NCI-H510A treated with DMSO at 0.1 percent for 48 hours (cell line): ENCODE measurements around the gene ARF1.

Source experiments
- DNase-seq: peaks from one replicate; lab custom pipeline; 2025; lab: John Stamatoyannopoulos, UW

ARF1 gene

DNA sequence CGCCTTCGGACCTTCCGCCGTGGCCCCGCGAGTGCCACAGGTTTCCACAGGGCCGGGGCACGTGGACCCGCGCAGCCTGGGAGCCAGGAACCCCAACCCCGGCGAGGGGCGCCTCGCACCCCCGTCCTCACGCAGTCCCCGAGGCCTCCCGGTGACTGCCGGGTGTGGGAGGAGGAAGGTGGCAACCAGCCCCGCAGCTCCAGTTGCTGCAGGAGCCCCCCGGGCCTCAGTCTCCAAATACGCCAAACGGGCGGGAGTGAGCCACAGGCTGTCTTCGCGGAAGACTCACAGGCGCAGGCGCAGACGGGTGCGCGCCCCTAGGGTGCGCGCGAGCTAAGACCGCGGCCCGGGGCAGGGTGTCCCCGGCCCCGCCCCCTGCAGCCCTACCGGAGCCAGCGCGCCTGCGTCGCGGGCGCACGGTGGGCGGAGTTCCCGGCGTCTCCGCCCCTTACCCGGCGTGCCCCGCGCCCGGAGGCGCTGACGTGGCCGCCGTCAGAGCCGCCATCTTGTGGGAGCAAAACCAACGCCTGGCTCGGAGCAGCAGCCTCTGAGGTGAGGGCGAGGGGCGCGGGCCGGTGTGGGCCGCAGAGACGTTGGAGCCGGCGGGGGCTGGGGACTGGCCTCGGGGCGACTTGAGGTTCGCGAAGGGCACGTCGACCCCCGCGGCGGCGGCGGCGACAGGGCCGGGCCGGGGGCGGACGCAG, at the start of gene ARF1:
Gene ARF1, plus strand, starts transcription at position 495 of the 704 bp plus-strand sequence. CDS start 14,407 bp downstream, outside the sequence.
- peak; percentile 88 for DNase-seq

DNA sequence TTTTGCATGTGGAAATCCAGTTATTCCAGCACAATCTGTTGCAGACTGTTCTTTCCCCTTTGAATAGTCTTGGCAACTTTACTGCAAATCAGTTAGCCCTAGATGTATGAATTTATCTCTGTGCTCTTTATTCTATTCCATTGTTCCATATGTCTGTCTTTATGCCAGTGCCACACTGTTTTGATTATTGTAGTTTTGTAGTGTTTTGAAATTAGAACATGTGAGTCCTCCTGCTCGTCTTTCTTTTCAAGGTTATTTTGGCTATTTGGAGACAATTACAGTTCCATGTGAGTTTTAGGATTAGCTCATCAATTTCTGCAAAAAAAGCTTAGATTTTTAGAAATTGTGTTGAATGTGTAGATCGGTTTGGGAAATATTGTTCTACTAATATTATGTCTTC, 49.1 kb upstream of the ARF1 start:
- DNase-seq: no peak

DNA sequence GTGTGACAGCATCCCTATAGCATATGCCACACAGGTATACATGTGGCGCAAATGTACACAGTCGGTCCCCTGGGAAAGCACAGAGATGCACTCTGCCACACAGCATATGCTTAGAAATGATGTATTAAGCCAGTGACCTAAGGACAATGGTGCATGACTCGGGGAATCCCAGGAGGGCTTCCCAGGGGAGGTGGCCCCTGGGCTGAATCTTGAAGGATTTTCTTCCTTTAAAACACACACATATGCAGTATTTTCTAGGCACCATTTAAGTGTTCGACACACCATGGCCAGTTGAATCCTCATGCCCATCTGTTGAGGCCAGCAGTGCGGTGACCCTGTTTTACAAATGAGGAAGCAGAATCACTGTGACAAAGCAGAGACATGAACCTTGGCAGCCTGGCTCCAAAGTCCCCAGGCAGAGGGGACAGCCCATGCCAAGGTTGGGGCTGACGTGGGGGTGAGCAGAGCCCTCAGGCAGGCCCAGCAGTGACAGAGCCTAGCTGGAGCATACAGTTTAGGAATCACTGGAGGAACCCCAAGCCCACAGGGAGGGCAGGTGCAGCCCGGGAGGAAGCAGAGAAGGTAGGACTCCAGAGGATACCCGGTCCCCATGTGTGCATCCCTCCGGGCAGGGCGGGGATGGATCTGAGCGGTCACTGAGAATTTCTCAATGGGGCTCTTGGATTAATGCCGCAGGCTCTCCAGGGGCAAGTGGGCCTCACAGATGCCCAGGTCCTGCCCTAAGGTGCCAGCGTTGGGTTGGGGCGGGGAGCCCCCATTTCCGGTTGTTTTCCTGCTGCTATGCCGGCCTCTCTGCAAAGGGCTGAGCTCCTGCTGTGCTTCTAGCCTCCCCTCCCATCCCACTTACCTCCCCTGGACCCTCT, 47.3 kb upstream of the ARF1 start:
- no peak for DNase-seq

DNA sequence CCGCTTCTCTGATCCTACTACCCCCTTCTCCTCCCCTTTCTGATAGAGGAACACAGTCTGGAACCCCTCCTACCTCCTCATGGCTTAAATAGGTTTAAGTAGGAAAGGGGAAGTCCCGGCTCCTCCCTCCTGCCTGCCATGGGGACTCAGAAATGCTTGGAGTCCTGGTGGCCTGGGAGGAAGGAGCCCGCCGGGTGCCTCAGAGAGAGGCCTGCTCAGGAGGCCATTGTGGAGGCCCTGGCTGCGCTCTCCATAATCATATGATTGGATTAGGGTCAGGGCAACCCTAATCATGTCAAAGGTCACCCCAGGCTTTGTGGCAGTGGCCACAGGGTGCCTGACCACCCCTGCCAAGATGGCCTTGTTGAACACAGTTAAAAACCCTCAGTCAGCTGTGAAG, 46.7 kb upstream of the ARF1 start:
- no peak for DNase-seq

DNA sequence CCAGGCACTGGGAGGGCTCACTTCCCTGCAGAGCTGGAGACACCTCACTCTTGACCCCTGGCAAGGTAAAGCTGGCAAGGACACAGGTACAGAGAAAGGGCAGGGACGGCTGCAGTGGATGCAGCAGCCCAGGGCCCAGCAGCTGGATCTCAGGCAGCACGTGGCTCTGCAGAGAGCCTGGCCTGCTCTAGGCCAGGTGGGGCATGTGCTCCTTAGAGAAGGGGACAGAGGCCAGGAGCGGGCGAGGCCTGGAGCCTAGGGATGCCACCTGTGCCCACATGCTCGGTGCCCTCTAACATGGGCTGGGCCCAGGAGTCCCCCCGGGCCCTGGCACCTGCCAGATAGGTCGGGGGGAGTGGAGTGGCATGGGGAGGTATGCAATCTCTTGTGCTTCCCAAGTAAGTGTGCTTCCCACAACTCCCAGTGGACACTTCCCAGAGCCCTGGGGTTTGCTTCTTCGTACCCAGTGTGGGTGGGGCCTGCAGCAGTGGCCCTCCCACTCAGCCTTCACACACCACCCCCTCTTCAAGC, 45.7 kb upstream of the ARF1 start:
- DNase-seq: no peak

DNA sequence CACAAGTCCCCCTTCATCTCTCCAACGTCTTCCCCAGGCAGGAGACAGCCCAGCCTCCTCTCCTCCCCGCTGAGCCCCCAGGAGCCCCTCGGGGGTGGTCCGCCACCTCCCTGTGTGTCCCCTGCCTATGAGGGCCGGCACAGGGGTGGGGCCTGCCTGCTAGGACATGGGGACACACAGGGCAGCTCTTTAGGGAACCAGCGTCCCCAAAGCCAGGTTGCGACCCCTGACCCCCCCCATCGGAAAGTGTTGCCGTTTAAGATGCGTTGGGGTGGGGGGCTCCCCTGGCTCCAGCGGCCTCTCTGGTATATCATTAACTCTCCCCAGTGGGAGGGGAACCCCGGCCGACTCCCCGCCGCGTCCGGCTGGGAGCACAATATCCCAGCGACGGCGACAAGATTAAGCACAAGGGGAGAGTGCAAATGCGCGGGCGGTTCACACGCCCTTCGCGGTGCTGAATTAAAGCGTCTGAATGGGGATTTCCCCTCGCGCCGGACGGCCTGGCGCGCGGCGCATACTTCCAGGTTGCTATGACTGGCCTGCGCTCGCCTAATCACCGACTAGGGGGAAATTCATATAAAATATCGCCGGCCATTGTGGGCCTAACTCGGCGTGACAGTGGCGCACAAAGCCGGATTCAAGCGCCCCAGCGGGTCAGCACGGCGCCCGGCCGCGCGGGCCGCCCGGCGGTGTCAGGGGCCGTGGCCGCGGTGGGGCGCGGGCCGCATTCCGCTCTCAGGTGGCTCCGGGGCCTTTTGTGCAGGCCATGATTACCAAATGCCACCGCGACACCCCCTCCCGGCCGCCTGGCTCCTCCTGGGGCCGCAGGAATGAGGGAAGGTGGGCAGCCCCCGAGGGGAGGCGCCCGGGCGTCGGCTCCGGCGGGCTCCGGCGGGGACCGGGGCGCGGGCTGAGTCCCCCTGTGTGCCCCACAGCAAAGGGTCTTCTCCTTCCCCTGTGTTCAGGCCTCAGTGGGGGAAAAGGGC, 44.8 kb upstream of the ARF1 start:
- DNase-seq: no peak

DNA sequence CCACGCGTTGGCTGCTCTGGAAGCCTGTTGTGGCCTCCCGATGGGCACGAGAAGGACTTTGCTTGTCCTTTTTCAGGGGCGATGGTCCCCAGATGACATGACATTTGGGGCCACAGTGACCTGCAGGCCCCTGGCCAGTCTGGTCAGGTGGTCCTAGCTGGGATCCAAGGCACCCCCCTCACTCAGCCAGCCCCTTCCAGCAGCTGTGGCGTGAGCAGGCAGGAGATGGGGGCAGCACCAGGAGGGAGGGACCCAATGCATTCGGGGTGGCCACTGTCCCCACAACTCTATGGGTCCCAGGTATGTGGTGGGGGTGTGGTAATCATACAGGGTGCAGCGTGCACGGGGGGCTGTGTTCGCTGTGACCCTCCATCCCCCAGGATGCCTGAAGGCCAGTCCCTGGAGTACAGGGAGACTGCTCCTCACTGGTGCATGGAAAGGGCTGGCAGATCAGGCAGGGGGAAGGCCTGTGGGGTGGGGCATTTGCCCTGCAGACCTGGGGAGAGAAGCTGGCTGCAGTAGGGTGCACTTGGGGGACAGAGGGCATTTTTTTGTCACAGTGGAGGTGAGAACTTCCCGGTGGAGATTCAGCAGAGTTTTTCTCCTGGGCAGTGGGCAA, 44.0 kb upstream of the ARF1 start:
- DNase-seq: no peak

DNA sequence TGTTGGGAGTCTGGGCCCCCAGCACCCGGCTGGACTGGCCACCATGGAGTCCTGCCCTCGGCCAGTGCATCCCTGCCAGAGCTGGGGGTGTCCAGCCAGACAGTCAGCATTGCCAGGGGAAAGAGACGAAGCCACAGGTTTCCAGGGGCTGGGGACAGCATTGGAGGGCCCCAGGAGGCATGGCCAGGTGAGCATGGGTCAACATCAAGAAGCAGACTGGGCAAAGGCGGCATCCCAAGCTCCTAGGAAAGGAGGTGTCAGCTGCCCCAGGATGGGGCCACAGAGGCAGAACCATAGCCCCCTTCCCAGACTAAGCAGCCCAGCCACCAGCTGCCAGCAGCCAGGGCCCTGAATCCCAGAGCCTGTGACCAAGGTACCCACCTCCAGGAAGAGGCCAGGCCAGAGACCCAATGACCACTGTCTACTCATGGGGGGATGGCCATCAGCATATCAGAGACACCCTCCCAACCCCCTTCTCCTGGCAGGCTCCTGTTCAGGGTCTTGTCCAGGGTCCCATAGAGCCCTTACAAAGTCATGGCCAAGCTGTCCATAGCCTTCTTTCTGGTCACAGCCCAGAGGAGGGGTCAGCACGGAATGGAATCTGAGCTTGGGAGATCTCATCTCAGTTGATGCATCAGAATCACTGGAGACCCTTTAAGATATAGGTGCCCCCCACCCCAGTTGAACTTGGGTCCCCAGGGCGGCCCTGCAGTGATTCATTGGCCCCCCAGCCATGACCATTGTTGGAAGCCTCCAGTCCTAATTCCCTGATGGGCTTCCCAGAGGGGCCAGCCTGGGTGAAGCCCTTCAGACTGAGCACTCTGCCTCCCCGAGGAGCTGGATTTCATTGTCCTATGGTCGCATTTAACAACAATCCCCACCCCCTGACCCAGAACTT, 43.3 kb upstream of the ARF1 start:
- no peak for DNase-seq

DNA sequence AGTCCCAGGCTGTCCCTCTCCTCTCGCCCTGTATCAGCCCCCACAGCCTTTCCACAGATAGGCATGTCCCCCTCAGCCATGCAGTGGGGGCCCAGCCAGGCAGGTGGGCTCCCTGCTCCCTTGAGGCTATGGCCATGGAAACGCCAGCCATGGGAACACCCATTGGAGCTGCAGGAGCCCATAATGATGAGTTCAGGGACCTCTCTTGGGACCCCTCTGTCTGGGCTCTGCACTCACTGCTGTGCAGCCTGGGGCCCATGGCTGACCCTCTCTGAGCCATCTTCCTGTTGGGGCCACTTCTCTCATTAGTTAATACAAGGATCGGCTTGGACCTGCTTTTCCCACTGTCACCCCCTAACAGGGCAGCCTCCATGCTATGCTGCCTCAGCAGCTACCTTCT, 42.5 kb upstream of the ARF1 start:
- DNase-seq: no peak

DNA sequence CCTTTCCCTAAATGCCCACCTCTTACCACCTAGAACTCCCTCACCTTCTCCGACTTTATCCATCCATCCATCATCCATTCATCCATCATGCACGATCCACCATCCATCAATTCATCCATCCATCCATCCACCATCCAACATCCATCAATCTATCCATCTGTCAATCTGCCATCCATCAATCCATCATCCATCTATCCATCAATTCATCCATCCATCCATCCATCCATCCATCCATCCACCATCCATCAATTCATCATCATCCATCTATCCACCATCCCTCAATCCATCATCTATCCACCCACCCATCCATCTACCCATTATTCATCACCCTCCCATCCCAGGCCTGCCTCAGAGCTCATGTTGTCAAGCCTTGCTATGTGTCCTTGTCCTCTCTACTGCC, 41.2 kb upstream of the ARF1 start:
- no peak for DNase-seq

DNA sequence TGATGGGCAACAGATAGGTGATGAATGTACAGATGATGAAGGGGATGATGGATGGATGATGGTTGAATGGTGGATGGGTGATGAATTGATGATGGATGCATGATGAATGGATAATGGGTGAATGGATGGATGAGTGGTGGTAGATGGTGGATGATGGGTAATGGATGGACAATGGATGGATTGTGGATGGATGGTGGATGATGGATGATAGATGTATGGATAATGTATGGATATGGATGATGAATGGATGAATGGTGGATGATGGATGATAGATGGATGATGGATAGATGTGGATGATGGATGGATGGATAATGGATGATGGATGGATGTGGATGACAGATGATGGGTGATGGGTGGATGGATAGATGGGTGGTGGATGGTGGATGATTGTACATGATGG, 40.0 kb upstream of the ARF1 start:
- no peak for DNase-seq

DNA sequence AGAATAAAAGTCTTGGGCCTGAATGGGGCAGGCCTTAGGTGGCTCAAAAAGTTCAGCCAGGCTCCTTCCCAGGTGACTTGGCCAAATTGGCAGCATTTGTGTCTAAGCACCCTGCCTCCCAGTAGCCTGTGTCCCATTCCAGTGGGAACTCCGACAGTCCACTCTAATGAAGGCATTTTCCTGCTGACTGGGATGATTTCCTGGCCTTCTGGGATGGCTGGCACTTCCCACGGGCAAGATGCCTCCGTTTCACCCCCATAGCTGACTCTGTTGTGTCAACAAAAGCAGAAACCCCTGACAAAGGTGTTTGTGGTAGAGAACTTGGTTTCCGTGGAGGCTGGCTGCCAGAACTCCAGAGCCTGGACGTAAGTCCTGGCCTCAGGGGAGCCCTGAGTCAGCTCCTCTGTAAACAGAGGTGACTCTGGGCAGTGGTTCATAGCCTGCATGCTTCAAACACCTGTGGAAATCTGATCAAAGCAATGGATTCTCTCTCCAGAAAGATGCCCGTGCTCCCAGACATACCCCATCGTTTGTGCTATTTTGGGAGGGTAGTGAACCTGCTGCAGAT, 39.1 kb upstream of the ARF1 start:
- DNase-seq: no peak

DNA sequence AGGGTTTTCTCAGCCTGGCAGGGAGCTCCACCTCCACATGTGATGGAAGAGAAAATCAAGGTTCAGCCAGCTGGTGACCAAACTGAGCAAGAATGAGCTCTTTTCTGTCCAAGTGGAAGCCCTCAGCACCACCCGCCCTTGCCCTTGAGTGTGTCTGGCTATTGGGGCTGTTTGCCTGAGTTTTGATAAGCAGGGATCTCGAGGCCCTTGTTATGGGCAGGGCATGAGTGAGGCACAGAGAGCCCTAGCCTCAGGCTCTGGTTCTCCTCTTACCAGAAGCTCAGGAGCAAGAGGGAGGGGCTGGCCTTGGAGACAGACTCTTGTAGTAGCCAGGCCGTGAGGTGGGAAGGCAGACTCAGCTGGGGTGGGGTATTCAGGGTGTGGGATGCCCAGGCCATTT, 37.5 kb upstream of the ARF1 start:
- DNase-seq: no peak

DNA sequence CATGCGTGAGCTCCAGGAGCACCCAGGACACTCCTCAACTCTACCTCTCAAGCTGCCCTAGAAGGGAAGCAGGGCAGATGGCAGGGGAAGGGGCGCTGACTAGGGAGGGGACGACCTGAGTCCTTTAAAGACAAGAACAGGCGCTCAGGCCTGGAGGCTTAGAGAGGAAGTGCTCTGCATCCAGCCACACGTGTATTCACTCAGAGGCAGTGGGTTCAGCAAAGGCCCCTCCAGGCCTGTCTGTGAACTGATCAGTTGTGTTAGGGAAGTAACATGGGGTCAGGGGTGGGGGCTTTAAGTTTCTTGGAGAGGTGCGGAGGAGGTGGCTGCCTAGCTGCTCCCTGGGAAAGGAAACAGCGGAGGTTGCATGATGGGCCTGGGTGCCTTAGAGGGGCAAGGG, 37.1 kb upstream of the ARF1 start:
- no peak for DNase-seq

DNA sequence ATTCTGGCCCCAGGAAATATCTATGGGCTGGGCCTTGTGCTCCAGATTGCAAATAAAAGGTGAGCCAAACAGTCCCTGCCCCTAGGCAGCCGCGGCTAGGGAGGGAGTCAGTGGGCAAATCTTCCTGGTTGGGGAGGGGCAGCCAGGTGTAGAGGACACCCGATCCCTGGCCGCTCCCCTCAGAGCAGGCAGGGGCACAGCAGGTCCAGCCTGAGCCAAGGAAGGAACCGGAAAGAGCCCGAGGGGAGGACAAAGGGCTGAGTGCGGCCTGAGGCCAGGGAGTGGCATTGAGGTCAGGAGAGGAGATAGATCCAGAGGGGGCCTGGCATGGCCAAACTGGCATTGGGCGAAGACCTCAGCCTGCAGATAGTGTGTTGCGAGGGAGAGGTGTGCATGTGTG, 36.6 kb upstream of the ARF1 start:
- no peak for DNase-seq

DNA sequence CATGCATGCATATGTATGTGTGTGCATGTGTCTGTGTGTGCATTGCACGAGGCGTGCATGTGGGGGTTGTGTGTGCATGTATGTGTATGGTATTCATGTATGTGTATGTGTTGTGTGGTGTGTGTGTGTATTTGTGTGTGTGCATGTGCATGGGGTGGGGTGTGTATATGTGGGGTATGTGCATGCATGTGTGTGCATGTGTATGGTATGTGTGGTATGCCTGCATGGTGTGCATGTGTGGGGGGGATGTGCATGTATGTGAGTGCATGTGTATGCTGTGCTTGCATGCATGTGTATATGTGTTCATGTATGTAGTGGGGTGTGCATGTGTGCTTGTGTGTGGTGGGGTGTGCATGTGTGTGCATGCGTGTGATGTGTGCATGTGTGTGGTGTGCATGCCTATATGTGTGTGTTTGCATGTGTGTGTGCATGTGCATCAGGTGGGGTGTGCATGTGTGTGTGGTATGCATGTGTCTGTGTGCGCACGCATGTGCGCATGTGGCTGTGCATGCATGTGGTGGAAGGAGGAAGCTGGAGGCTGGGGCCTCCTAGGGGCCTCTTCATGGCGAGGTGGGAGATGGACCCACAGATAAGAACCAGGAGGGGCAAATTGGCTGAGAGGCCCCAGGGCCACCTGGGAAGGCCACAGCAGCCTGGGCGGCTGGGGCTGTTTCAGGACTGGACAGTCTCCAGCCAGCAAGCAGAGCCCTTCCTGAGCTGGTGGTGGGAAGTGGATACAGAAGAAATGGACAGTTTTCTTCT, 35.9 kb upstream of the ARF1 start:
- no peak for DNase-seq

DNA sequence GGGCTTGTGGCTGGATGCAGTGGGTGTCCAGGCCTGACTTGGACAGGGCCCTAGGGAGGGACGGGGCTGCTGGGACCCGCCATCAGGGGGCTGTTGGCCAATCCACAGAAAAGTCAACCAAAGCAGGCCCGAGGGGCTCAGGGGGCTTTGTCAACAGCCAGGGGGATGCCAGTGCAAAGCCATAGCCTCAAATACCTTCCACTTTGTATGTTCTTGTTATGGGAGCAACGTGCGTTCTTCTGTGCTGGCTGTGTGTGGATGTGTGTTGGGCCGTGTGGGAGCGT, 35.4 kb upstream of the ARF1 start:
- DNase-seq: no peak

DNA sequence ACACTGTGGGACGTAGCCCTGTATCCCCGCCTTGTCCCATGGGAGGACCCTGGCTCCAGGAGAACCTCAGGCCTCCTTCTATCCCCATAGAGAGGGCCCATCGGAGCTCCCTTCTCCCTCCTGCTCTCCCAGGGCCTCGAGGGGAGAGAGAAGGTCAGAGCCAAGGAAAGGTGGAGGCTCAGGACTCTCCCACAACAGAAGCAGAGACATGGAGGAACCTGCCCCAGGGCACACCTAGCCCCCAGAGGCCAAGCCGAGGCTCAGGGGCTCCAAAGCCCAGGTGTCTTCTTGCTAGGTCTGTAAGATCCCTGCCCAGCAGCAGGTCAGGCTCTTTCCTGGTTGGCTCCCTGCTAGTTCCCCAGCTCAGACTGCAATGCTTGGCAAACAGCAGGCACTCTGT, 34.4 kb upstream of the ARF1 start:
- no peak for DNase-seq

DNA sequence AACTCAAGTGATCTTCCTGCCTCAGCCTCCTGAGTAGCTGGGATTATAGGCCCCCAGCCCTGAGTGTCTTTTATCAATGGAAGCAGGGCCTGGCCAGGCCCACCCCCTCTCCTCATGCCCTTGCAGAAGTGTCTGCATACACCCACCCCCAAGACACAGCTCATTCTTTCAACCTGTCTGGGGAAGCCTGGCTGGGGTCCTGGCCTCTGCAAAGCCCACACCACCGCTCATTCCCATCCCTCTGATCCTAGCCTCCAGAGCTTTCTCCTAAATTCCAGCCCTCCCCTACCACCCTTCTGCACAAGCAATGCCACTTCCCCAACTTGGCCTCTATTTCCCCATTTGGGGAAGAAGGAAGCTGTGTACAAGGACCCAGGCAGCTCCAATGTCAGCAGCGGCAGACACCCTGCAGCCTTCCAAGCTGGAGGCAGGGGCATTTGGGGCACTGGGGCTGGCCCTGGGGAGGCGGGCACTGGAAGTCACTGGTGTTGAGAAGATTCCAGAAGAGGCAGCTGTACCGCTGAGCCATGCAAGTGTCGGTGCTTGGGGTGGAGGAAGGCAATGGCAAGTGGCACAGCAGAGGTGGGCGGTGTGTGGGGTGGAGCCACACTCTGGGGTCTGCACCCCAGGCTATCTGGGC, 33.7 kb upstream of the ARF1 start:
- no peak for DNase-seq
